Heart left ventricle (tissue), 16 donors: ENCODE results near the gene TACR2. TPM values are rescaled to one million over a fixed set of nuclear protein-coding genes. Genes with fewer than 3 reads are reported as not detected.

Experiments used
- ATAC-seq, 4 donors: fragments of 200-7000 bp; cut with Tn5 transposase; one replicate each; pipeline ENCODE4 v1.9.1; 2020 to 2022; ENCODE audit warnings: moderate library complexity in 4 of 4, mild to moderate bottlenecking in 3 of 4, moderate number of reproducible peaks in 1 of 4
- DNase-seq, 5 donors: peaks; one replicate each; pipeline ENCODE4 v3.0.0-alpha.2; 2020
- H3K27ac ChIP-seq, 12 donors: fragments of 200-600 bp; sonication (generic) in 4 of 12; one replicate each; pipeline versions ENCODE4 v1.5.0 to v1.8.0; 2016 to 2022; ENCODE audit warnings: mild to moderate bottlenecking in 2 of 12
- H3K27me3 ChIP-seq, 9 donors: fragments of 200-600 bp; sonication (generic) in 2 of 9; one replicate each; pipeline versions ENCODE4 v1.5.1 to v1.8.0; 2016 to 2022; ENCODE audit warnings: mild to moderate bottlenecking in 3 of 9
- H3K36me3 ChIP-seq, 9 donors: fragments of 200-600 bp; sonication (generic) in 2 of 9; one replicate each; pipeline versions ENCODE4 v1.5.0 to v1.8.0; 2018 to 2022; ENCODE audit warnings: mild to moderate bottlenecking in 2 of 9
- H3K4me1 ChIP-seq, 12 donors: fragments of 200-600 bp; sonication (generic) in 4 of 12; one replicate each; pipeline versions ENCODE4 v1.5.0 to v1.8.0; 2016 to 2022; ENCODE audit warnings: mild to moderate bottlenecking in 3 of 12
- H3K4me3 ChIP-seq, 12 donors: fragments of 200-600 bp; sonication (generic) in 4 of 12; one replicate each; pipeline versions ENCODE4 v1.5.0 to v1.8.0; 2017 to 2022; ENCODE audit warnings: mild to moderate bottlenecking in 9 of 12, moderate library complexity in 4 of 12
- H3K9me3 ChIP-seq, 12 donors: fragments of 200-600 bp; sonication (generic) in 4 of 12; one replicate each; pipeline versions ENCODE4 v1.5.0 to v1.8.0; 2016 to 2022; ENCODE audit warnings: mild to moderate bottlenecking in 1 of 12
- POLR2A ChIP-seq, 2 donors: fragments of 450-650 bp; IDR thresholded peaks; one replicate each; pipeline ENCODE4 v1.6.1; 2017; ENCODE audit warnings: antibody characterized with exemption in 2 of 2, mild to moderate bottlenecking in 2 of 2, moderate library complexity in 2 of 2
- WGBS, 4 donors: extraction: QIAGEN DNeasy Blood & Tissue Kit in 2 of 4; methylation state at CpG; one replicate each; pipeline versions ENCODE4 v1.1.5 to v1.1.7; 2013 to 2018; 5-methylcytosine and 5-hydroxymethylcytosine counted together
- intact Hi-C, 10 donors: fragments of 100-400 bp; cut with DNase I; formaldehyde crosslinking; loops; one replicate each; pipeline versions ENCODE4 v1.11.1 to v1.14.2; 2022
- polyA plus RNA-seq, 2 donors: library from polyadenylated mRNA; stranded (reverse); fragments of 200-250 nt; gene quantifications; one replicate each; pipeline ENCODE4 v1.2.3, GENCODE V29; 2013
- total RNA-seq, 9 donors: library from RNA; depleted of rRNA in 2 of 9; stranded (reverse); fragments of >200 nt in 2 of 9; fragmentation: NEBNext Ultra II Directional in 3 of 9; extraction: Animal tissue kit (Norgen Biotek cat#: 25700) in 3 of 9; gene quantifications; one replicate each; pipeline versions ENCODE4 v1.1.0 to v1.2.4, GENCODE V29; 2016 to 2023
- TF ChIP-seq, protein P1 (sequence below), 12 donors: fragments of 200-600 bp; sonication (generic) in 4 of 12; IDR thresholded peaks; one replicate each; pipeline versions ENCODE4 v1.5.0 to v1.8.0; 2018 to 2022; ENCODE audit warnings: antibody characterized with exemption in 12 of 12, mild to moderate bottlenecking in 5 of 12
- donor health status: ischemic (EF 13 %, LVEDD 7.1; RV severe dilation, severe dysfunction).
- donor health status: healthy with polysubstance abuse.
- donor health status: DM: no; HTN: yes; CAD: no.
- donor health status: DM: no; HTN: no; CAD: no.
- donor health status: ischemic (EF 25% LVEDD 6.9; RV normal size, moderate dysfunction).
- donor health status: ischemic (EF 25% LVEDD 5.7; RV mildly dilated, moderate dysfunction).
- donor health status: healthy.
- donor health status: DM: yes; HTN: yes; CAD: no.
- donor health status: ischemic (EF 35%, LVEDD 5.7; RV mildly dilated, moderate dysfunction).
- donor health status: nonischemic (EF 11% LVEDD 7.7; RV severe dilation, severe dysfunction).
- donor health status: DM: yes; HTN: yes; CAD: no.
- donor health status: PGD.
- donor health status: ischemic (EF 29% LVEDD 5.4; RV normal size, mild dysfunction).
- donor health status: nonischemic (EF 23%, LVEDD 6.1; RV moderate dilation, normal function).

Gene TACR2
- total and polyA plus RNA-seq, 11 donors: 0.11 to 0.39 (median 0.23) TPM; not detected in 5

DNA sequence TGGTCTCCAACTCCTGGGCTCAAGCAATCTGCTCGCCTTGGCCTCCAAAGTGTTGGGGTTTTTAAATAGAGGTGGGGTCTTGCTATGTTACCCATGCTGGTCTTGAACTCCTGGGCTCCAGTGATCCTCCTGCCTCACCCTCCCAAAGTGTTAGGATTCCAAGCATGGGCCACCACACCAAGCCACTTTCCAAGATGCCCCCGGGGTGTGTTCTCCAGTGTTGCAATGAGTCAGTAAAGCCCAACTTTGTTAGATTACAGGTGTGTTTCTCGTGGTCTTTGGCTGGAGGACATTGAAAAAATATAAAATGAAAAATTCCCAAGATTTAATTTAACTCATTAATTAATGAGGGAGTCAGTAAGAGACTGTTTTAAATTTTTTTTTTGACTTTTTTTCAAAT is 29.2 kb downstream of the TACR2 start:
- Histone ChIP-seq H3K27me3 (no peaks in the 10 kb centered on the region), H3K27ac (no peak overlapping the region), H3K36me3 (peaks cover 14 to 99% (median 91%) of the 10 kb centered on the region in 9 donors), H3K4me1 (peaks cover 0 to 51% (median 30%) of the 10 kb centered on the region in 12 donors), H3K9me3 (no peaks in the 10 kb centered on the region), H3K4me3 (no peak overlapping the region)
- WGBS, 4 donors: 90 to 95% (median 93%) methylated on average over 3 of the region's 3 CpGs
- no peak for ATAC-seq
- TF ChIP-seq, protein P1, sequence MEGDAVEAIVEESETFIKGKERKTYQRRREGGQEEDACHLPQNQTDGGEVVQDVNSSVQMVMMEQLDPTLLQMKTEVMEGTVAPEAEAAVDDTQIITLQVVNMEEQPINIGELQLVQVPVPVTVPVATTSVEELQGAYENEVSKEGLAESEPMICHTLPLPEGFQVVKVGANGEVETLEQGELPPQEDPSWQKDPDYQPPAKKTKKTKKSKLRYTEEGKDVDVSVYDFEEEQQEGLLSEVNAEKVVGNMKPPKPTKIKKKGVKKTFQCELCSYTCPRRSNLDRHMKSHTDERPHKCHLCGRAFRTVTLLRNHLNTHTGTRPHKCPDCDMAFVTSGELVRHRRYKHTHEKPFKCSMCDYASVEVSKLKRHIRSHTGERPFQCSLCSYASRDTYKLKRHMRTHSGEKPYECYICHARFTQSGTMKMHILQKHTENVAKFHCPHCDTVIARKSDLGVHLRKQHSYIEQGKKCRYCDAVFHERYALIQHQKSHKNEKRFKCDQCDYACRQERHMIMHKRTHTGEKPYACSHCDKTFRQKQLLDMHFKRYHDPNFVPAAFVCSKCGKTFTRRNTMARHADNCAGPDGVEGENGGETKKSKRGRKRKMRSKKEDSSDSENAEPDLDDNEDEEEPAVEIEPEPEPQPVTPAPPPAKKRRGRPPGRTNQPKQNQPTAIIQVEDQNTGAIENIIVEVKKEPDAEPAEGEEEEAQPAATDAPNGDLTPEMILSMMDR (IDR thresholded peaks at IDR 0.05): no peak
- TF ChIP-seq POLR2A (IDR thresholded peaks at IDR 0.05): no peak
- DNase-seq: peak in 1 of 5 donors; percentile 9
- intact Hi-C loops: no loop called here

DNA sequence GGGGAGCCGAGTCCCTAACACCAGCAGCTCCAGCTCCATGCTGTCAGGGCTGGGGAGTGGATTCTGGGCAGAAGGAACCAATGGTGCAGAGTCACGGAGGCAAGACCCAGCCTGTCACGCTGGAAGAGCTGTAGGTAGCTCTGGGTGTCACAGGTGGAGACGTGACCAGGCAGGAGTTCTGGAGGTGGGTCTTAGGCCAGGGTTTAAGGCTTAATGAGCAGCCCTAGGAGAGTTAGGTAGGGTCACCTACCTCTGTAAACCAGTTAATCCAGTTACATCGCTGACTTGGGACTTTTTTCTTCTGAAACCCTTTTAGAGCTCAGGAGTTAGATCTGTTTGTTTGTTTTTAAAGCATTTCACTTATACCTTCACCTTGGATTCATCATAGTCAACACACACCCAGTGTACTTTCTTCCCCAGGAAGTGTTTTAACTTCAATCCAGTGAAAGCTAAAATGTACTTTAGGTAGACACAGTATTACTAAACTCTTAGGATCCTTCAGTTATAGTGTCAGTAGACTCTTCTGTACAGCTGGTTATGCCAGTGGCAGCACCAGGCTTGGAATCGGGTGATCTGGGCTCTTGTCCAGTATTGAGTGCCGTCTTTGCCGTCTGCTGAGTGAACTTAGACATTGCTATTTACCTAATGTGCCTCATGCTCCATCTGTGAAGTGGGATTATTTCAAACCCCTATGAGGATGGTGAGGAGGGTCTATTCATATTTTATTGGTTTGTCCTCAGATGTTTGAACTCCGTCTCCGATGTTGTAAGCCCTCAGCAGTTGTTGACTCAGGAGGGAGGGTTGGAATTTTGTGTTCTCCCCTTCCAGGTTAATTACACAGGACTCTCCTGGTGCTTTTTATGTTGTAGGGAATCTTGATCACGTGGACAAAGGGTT is 31.0 kb downstream of the TACR2 start:
- ATAC-seq (no peak), DNase-seq (peak in 2 of 5 donors; percentile 13 to 33)
- no peaks in the 10 kb centered on the region for H3K9me3 ChIP-seq
- intact Hi-C loops: no loop called here
- peaks cover 0 to 38% (median 21%) of the 10 kb centered on the region in 12 donors for H3K4me1 ChIP-seq
- TF ChIP-seq, protein P1 (IDR thresholded peaks at IDR 0.05): no peak
- no peak for TF ChIP-seq POLR2A (IDR thresholded peaks at IDR 0.05)
- no peak overlapping the region for H3K4me3 ChIP-seq
- H3K27me3 ChIP-seq: no peaks in the 10 kb centered on the region
- WGBS, 4 donors: 81 to 89% (median 86%) methylated on average over 11 of the region's 11 CpGs
- H3K36me3 ChIP-seq: peaks cover 14 to 99% (median 96%) of the 10 kb centered on the region in 9 donors
- H3K27ac ChIP-seq: no peak overlapping the region

DNA sequence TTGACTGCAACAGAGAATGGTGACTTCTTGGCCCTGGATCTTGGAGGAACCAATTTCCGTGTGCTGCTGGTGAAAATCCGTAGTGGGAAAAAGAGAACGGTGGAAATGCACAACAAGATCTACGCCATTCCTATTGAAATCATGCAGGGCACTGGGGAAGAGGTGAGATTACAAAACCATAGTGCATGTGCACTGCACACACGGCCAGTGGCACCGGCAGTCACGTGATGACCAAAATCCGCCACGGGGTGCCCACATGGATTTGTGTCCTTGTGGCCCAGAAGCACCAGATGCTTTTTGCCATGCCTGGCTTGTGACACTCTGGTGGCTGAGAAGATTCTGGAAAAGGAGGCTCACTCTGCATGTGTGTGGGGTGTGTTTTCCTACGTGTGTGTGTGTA is 32.4 kb downstream of the TACR2 start:
- Histone ChIP-seq H3K27me3 (no peaks in the 10 kb centered on the region), H3K4me1 (peaks cover 0 to 25% (median 11%) of the 10 kb centered on the region in 12 donors), H3K36me3 (peaks cover 14 to 100% (median 98%) of the 10 kb centered on the region in 9 donors), H3K4me3 (no peak overlapping the region), H3K9me3 (no peaks in the 10 kb centered on the region), H3K27ac (no peak overlapping the region)
- intact Hi-C loops: no loop called here
- WGBS, 4 donors: 84 to 92% (median 90%) methylated on average over 10 of the region's 10 CpGs
- ATAC-seq (no peak), DNase-seq (peak in 2 of 5 donors; percentile 6 to 10)
- TF ChIP-seq POLR2A (IDR thresholded peaks at IDR 0.05): no peak
- TF ChIP-seq, protein P1 (IDR thresholded peaks at IDR 0.05): no peak

DNA sequence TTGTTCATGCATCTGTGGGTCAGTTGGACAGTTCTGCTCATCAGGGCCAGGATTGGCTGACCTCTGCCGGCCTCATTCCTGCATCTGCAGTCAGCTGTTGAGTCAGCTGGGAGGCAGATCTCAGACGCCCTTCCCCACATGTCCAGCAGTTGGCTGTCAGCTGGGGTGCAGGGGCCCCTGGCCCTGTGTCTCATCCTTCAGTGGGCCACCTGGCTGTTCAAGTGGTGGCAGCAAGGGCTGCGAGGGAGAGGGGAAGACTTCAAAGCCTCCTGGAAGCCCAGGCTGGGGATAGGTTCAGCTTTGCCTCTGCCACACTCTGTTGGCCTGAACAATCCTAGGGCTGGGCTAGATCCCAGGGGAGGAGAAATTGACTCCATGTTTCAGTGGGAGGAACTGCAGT is 33.2 kb downstream of the TACR2 start:
- Histone ChIP-seq H3K4me3 (no peak overlapping the region), H3K36me3 (peaks cover 14 to 100% (median 93%) of the 10 kb centered on the region in 9 donors), H3K9me3 (no peaks in the 10 kb centered on the region), H3K27me3 (no peaks in the 10 kb centered on the region), H3K27ac (peak overlapping the region in 5 of 12 donors; percentile 1 to 20 (median 15)), H3K4me1 (peaks cover 0 to 28% (median 11%) of the 10 kb centered on the region in 12 donors)
- 46 to 49% (median 47%) methylated on average over 3 of the region's 3 CpGs for WGBS, 4 donors
- DNase-seq (peak; percentile 43 to 75 (median 65)), ATAC-seq (peak; percentile 59 to 87 (median 78))
- intact Hi-C loops: no loop called here
- TF ChIP-seq, protein P1 (IDR thresholded peaks at IDR 0.05): peak in 5 of 12 donors; percentile 5 to 34 (median 14)
- no peak for TF ChIP-seq POLR2A (IDR thresholded peaks at IDR 0.05)
